K562 (cell line): ENCODE data around the gene ADGRG1.

Experiments used
- FOXM1 ChIP-seq, 2 experiments: fragments of 450-650 bp in 1 of 2; sonication (generic) in 1 of 2; formaldehyde crosslinking in 1 of 2; IDR thresholded peaks; 2 replicates each; pipeline versions ENCODE4 v1.6.1 to v1.9.0; 2017 to 2022; ENCODE audit warnings: low read depth in 2 of 2, mild to moderate bottlenecking in 2 of 2, missing genetic modification reagents in 1 of 2, moderate library complexity in 1 of 2
- TF ChIP-seq, protein P1 (sequence below), 2 experiments: fragments of 450-650 bp; conservative IDR thresholded peaks; 2 replicates each; pipeline ENCODE4 v1.6.1; 2017; ENCODE audit warnings: mild to moderate bottlenecking in 2 of 2, moderate library complexity in 2 of 2
- TF ChIP-seq, protein P2 (sequence below), 3 experiments: IDR thresholded peaks in 2 of 3; conservative IDR thresholded peaks in 1 of 3; 2 replicates each; pipeline ENCODE4 v1.5.1; 2011 to 2012; ENCODE audit warnings: low read length in 3 of 3, mild to moderate bottlenecking in 3 of 3, control low read depth in 2 of 3, improper control_type of control experiment in 1 of 3, inconsistent platforms in 1 of 3, low read depth in 1 of 3, mixed read lengths in 1 of 3, moderate library complexity in 1 of 3; ENCODE audit not compliant: insufficient read depth in 2 of 3

DNA sequence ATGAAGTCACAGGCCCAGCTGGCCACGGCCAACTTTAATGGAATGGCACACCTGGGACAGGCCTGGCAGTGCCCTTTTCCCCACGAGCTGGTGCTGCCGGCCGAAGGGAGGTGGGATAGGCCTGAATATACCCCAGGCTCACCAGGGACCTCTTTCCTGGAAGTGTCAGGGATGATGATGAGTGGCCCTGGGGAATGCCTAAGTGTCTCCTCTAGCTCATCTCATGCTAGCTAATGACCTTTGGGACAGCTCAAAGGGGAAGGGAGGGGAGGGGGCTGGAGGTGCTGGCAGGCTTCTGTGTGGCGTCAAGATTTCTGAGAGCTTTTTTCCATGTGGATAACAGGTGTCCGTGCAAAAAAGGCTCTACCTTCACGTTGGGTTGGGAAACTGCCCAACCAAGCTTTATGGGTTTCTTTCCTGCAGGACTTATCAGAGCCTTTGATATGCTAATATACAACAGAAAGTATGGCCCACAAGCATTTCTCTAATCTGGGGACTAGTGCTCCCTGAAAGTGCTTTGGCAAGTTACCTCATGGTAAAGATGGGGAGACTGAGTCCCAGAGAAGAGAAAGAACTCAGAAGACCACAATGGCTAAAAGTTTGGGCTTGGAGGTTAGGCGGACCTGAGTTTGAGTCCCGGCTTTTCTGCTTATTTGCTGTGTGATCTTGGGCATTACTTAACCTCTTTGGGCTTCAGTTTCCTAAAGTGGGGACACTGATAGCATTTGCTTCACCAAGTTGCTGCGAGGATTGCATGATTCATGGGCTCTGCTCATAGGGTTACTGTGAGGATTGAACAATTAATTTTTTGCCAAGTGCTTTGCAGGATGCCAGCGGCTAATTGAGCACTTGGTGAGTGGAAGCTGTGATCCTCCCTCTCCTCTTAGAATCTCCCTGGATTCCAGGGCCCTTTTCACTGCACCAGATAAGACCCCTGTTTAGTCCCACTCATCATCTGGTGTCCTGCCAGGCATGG is 14.0 kb downstream of the ADGRG1 start:
- TF ChIP-seq, protein P1, sequence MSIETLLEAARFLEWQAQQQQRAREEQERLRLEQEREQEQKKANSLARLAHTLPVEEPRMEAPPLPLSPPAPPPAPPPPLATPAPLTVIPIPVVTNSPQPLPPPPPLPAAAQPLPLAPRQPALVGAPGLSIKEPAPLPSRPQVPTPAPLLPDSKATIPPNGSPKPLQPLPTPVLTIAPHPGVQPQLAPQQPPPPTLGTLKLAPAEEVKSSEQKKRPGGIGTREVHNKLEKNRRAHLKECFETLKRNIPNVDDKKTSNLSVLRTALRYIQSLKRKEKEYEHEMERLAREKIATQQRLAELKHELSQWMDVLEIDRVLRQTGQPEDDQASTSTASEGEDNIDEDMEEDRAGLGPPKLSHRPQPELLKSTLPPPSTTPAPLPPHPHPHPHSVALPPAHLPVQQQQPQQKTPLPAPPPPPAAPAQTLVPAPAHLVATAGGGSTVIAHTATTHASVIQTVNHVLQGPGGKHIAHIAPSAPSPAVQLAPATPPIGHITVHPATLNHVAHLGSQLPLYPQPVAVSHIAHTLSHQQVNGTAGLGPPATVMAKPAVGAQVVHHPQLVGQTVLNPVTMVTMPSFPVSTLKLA (conservative IDR thresholded peaks at IDR 0.05) = no peak
- no peak for TF ChIP-seq FOXM1 (IDR thresholded peaks at IDR 0.05; ENCODE audit: low read depth)
- no peak for TF ChIP-seq FOXM1 (CRISPR knock-in tag; IDR thresholded peaks at IDR 0.05; ENCODE audit: low read depth)
- TF ChIP-seq, protein P2, sequence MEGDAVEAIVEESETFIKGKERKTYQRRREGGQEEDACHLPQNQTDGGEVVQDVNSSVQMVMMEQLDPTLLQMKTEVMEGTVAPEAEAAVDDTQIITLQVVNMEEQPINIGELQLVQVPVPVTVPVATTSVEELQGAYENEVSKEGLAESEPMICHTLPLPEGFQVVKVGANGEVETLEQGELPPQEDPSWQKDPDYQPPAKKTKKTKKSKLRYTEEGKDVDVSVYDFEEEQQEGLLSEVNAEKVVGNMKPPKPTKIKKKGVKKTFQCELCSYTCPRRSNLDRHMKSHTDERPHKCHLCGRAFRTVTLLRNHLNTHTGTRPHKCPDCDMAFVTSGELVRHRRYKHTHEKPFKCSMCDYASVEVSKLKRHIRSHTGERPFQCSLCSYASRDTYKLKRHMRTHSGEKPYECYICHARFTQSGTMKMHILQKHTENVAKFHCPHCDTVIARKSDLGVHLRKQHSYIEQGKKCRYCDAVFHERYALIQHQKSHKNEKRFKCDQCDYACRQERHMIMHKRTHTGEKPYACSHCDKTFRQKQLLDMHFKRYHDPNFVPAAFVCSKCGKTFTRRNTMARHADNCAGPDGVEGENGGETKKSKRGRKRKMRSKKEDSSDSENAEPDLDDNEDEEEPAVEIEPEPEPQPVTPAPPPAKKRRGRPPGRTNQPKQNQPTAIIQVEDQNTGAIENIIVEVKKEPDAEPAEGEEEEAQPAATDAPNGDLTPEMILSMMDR (IDR thresholded peaks at IDR 0.05 in 2 of 3, conservative IDR thresholded peaks at IDR 0.05 in 1 of 3; ENCODE audit: insufficient read depth in 2 of 3, low read depth in 1 of 3, low read length in 3 of 3) = no peak
